C4-2B (cell line): ENCODE measurements around the gene INHBB.

Source experiments
- H3K27ac ChIP-seq: fragments of 450-650 bp; 2 replicates; pipeline ENCODE4 v1.5.1; 2017
- CTCF ChIP-seq: fragments of 450-650 bp; conservative IDR thresholded peaks from 2 replicates; pipeline ENCODE4 v1.5.1; 2017; ENCODE audit warnings: mild to moderate bottlenecking
- ZFX ChIP-seq: fragments of 450-650 bp; IDR thresholded peaks from 2 replicates; pipeline ENCODE4 v1.6.1; 2017

The INHBB gene

DNA sequence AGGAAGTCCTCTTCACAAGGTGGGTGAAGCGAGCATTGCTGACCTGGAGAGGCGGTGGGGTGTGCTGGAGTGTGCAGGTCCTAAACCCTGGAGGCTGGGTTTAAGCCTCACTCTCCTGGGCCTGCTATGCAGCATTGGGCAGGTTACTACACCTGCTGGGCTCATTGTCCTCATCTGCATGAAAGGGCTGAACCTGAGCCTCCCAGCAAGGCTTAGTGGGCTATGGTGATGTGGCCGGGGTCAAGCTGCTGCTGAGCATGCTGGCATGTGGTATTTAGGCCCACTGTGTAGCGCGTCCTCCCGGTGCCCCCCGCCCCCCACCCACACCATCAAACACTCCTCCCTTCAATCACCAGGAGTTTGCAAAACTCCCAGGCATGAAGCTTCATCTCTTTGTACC is 37.3 kb downstream of the INHBB start:
- no peak for TF ChIP-seq CTCF
- no peak for TF ChIP-seq ZFX
- H3K27ac ChIP-seq, result no peak overlapping the region

- no peak overlapping the region for H3K27ac ChIP-seq
- no peak for TF ChIP-seq ZFX
- TF ChIP-seq CTCF, result no peak
Measured at GRCh38 chr2:120383631-120384340, 37.9 kb downstream of the INHBB start.

- no peak for TF ChIP-seq ZFX
- no peak for TF ChIP-seq CTCF
- H3K27ac ChIP-seq, result no peak overlapping the region
Measured at GRCh38 chr2:120384486-120385354, 38.8 kb downstream of the INHBB start.

GRCh38 chr2:120385355-120386127 is 39.6 kb downstream of the INHBB start:
- no peak for TF ChIP-seq CTCF
- TF ChIP-seq ZFX, result no peak
- no peak overlapping the region for H3K27ac ChIP-seq

- TF ChIP-seq CTCF, result no peak
- no peak for TF ChIP-seq ZFX
- no peak overlapping the region for H3K27ac ChIP-seq
Measured at GRCh38 chr2:120388222-120389035, 42.5 kb downstream of the INHBB start.

GRCh38 chr2:120389036-120389391 is 43.1 kb downstream of the INHBB start:
- no peak for TF ChIP-seq CTCF
- TF ChIP-seq ZFX, result no peak

More at GRCh38 chr2:120389036-120389391, 43.1 kb downstream of the INHBB start:
- no peak overlapping the region for H3K27ac ChIP-seq
